Smooth muscle cell (in vitro differentiated cells): ENCODE data around the gene PPP4R2. TPM values are rescaled to one million over a fixed set of nuclear protein-coding genes. Genes with fewer than 3 reads are reported as not detected.

Experiments
- DNase-seq: peaks from one replicate; lab custom pipeline; 2025; ENCODE audit not compliant: unreplicated experiment; lab: John Stamatoyannopoulos, UW
- H2AFZ ChIP-seq: fragments of 200-600 bp; sonication (generic); 2 replicates; pipeline ENCODE4 v1.6.0; 2016; ENCODE audit warnings: antibody characterized with exemption, low read depth, mild to moderate bottlenecking
- H3F3A ChIP-seq: fragments of 200-600 bp; sonication (generic); 2 replicates; pipeline ENCODE4 v1.6.0; 2017; ENCODE audit warnings: antibody characterized with exemption, low read depth
- H3K27ac ChIP-seq: fragments of 200-600 bp; sonication (generic); 2 replicates; pipeline ENCODE4 v1.5.1; 2016; ENCODE audit warnings: low read depth, mild to moderate bottlenecking
- H3K27me3 ChIP-seq: fragments of 200-600 bp; sonication (generic); 2 replicates; pipeline ENCODE4 v1.6.1; 2016; ENCODE audit warnings: low read depth, mild to moderate bottlenecking
- H3K36me3 ChIP-seq: fragments of 200-600 bp; sonication (generic); 2 replicates; pipeline ENCODE4 v1.5.1; 2016; ENCODE audit warnings: low read depth
- H3K4me1 ChIP-seq: fragments of 200-600 bp; sonication (generic); 2 replicates; pipeline ENCODE4 v1.5.1; 2016; ENCODE audit warnings: low read depth
- H3K4me2 ChIP-seq: fragments of 200-600 bp; sonication (generic); 2 replicates; pipeline ENCODE4 v1.6.0; 2016; ENCODE audit warnings: mild to moderate bottlenecking
- H3K4me3 ChIP-seq: fragments of 200-600 bp; sonication (generic); 2 replicates; pipeline ENCODE4 v1.5.1; 2016; ENCODE audit warnings: mild to moderate bottlenecking
- H3K79me2 ChIP-seq: fragments of 200-600 bp; sonication (generic); 2 replicates; pipeline ENCODE4 v1.6.0; 2016; ENCODE audit warnings: low read depth, mild to moderate bottlenecking
- H3K9ac ChIP-seq: fragments of 200-600 bp; sonication (generic); 2 replicates; pipeline ENCODE4 v1.6.0; 2016; ENCODE audit warnings: low read depth
- H3K9me3 ChIP-seq: fragments of 200-600 bp; sonication (generic); replicated peaks from 2 replicates; pipeline ENCODE4 v1.5.1; 2016; ENCODE audit warnings: low read depth
- H4K20me1 ChIP-seq: fragments of 200-600 bp; sonication (generic); 2 replicates; pipeline ENCODE4 v1.6.0; 2016; ENCODE audit warnings: low read depth
- WGBS: methylation state at CpG from one replicate; pipeline ENCODE4 v1.1.7; 2016; ENCODE audit warnings: low lambda C conversion rate; 5-methylcytosine and 5-hydroxymethylcytosine counted together
- polyA plus RNA-seq: library from polyadenylated mRNA; unstranded; fragments of >200 nt; fragmentation: Nextera tagmentation; extraction: Ambion mirVana; gene quantifications from 2 replicates; pipeline ENCODE4 v1.2.1, GENCODE V29; 2016
- total RNA-seq: library from RNA; depleted of rRNA; stranded (reverse); fragments of >200 nt; gene quantifications from 2 replicates; pipeline ENCODE4 v1.2.3, GENCODE V29; 2014
- TF ChIP-seq, protein P1 (sequence below): fragments of 200-600 bp; sonication (generic); IDR thresholded peaks from 2 replicates; pipeline ENCODE4 v1.5.1; 2017; ENCODE audit warnings: borderline replicate concordance, mild to moderate bottlenecking, antibody characterized with exemption; ENCODE audit not compliant: insufficient read depth, poor library complexity, severe bottlenecking

PPP4R2 gene
- total and polyA plus RNA-seq, 2 experiments from 2014 or later: 34.6 to 52.2 TPM

DNA sequence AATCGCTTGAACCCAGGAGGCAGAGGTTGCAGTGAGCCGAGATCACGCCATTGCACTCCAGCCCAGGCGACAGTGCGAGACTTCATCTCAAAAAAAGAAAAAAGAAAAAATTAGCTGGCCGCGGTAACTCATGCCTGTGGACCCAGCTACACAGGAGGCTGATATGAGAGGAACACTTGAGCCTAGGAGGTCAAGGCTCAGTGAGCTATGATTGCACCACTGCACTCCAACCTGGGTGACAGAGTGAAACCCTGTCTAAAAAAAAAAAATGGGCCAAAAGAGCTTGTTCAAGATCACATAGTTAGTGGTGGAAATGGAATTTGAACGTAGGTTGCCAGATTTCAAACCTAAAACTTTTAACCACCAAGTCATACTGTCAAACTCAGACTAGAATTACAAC is 46.2 kb upstream of the PPP4R2 start:
- Histone ChIP-seq H3K79me2 (no peaks in the 10 kb centered on the region), H3F3A (no peaks in the 10 kb centered on the region), H3K9ac (no peak overlapping the region), H3K4me1 (peaks cover 3% of the 10 kb centered on the region), H3K36me3 (no peaks in the 10 kb centered on the region), H3K9me3 (no peaks in the 10 kb centered on the region), H3K4me2 (no peak overlapping the region), H3K27me3 (no peaks in the 10 kb centered on the region), H3K27ac (no peak overlapping the region), H4K20me1 (no peaks in the 10 kb centered on the region), H3K4me3 (no peak overlapping the region), H2AFZ (no peak overlapping the region)
- TF ChIP-seq, protein P1, sequence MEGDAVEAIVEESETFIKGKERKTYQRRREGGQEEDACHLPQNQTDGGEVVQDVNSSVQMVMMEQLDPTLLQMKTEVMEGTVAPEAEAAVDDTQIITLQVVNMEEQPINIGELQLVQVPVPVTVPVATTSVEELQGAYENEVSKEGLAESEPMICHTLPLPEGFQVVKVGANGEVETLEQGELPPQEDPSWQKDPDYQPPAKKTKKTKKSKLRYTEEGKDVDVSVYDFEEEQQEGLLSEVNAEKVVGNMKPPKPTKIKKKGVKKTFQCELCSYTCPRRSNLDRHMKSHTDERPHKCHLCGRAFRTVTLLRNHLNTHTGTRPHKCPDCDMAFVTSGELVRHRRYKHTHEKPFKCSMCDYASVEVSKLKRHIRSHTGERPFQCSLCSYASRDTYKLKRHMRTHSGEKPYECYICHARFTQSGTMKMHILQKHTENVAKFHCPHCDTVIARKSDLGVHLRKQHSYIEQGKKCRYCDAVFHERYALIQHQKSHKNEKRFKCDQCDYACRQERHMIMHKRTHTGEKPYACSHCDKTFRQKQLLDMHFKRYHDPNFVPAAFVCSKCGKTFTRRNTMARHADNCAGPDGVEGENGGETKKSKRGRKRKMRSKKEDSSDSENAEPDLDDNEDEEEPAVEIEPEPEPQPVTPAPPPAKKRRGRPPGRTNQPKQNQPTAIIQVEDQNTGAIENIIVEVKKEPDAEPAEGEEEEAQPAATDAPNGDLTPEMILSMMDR: no peak
- DNase-seq: no peak
- WGBS: 97% methylated on average over 8 of the region's 8 CpGs

DNA sequence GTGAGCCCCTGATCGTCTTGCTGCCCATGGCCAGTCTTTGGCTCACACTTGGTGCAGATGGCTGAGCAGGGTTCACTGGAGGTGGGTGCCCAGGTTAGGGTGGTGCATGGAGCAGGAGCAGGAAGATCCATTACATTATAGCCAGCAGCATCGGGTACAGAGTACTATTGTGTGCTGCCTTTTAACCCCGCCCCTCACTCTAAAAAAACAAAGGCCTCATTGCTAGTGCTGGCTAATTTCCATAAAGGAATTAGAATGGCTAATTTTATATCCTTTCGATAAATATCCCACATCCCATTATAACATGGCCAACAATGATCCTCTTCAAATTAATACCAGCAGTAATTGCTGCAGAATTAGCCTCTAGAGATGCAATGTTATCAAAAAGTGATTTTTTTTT is 45.8 kb upstream of the PPP4R2 start:
- Histone ChIP-seq H3K36me3 (no peaks in the 10 kb centered on the region), H4K20me1 (no peaks in the 10 kb centered on the region), H3K27me3 (no peaks in the 10 kb centered on the region), H3F3A (no peaks in the 10 kb centered on the region), H3K9me3 (no peaks in the 10 kb centered on the region), H2AFZ (no peak overlapping the region), H3K27ac (no peak overlapping the region), H3K79me2 (no peaks in the 10 kb centered on the region), H3K4me1 (peaks cover 3% of the 10 kb centered on the region), H3K9ac (no peak overlapping the region), H3K4me2 (no peak overlapping the region), H3K4me3 (no peak overlapping the region)
- TF ChIP-seq, protein P1: no peak
- DNase-seq: no peak
- 99% methylated on average over 4 of the region's 4 CpGs for WGBS

DNA sequence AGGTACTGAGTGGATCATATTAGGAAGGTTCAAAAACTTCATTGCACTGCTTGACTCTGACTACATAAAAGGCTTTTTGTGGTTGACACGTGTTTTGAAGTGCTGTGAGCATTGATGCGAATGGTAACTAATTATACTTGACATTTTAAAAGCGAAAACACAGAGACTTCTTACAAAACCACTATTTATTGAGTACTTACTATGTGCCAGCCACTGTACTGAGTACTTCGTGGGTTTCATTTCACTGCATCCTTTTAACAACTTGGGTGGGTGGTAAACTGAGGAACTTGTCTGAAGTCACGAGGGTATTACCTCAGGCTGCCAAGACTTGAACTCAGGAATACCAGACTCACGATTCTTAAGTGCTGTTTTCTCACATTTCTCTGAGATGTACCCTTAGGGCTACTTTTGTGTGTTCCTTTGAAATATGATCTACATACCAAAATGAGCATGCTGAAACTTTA is 45.3 kb upstream of the PPP4R2 start:
- no peaks in the 10 kb centered on the region for H4K20me1 ChIP-seq
- no peak overlapping the region for H3K27ac ChIP-seq
- WGBS: 64% methylated on average over 6 of the region's 6 CpGs
- no peak overlapping the region for H3K9ac ChIP-seq
- TF ChIP-seq, protein P1: no peak
- H3F3A ChIP-seq: no peaks in the 10 kb centered on the region
- H3K4me3 ChIP-seq: no peak overlapping the region
- H3K27me3 ChIP-seq: no peaks in the 10 kb centered on the region
- no peak overlapping the region for H2AFZ ChIP-seq
- no peak overlapping the region for H3K4me2 ChIP-seq
- H3K79me2 ChIP-seq: no peaks in the 10 kb centered on the region
- no peak for DNase-seq
- H3K36me3 ChIP-seq: no peaks in the 10 kb centered on the region
- H3K9me3 ChIP-seq: no peaks in the 10 kb centered on the region
- H3K4me1 ChIP-seq: peaks cover 3% of the 10 kb centered on the region

DNA sequence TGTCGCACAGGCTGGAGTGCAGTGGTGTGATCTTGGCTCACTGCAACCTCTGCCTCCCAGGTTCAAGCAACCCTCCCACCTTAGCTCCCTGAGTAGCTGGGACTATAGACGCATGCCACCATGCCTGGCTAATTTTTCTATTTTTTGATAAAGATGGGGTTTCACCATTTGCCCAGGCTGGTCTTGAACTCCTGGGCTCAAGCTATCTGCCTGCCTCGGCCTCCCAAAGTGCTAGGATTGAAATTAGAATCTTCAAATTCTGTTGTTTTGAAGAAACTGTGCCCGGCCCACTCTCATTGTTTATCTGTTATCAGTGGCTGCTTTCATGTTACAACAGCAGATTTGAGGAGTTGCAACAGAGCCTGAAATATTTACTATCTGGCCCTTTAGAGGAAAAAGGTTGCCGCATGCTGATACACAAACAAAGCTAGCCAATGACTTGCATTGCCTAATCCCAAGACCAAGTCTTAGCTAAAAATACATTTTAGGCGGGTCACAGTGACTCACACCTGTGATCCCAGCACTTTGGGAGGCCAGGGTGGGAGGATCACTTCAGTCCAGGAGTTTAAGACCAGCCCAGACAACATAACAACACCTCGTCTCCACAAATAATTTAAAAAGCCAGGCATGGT is 43.2 kb upstream of the PPP4R2 start:
- H3K4me1 ChIP-seq: peaks cover 13% of the 10 kb centered on the region
- H3K27ac ChIP-seq: no peak overlapping the region
- H4K20me1 ChIP-seq: no peaks in the 10 kb centered on the region
- TF ChIP-seq, protein P1: no peak
- DNase-seq: no peak
- H3K4me3 ChIP-seq: no peak overlapping the region
- 76% methylated on average over 7 of the region's 7 CpGs for WGBS
- no peak overlapping the region for H2AFZ ChIP-seq
- H3K9me3 ChIP-seq: no peaks in the 10 kb centered on the region
- H3K27me3 ChIP-seq: no peaks in the 10 kb centered on the region
- no peak overlapping the region for H3K9ac ChIP-seq
- no peaks in the 10 kb centered on the region for H3K79me2 ChIP-seq
- no peak overlapping the region for H3K4me2 ChIP-seq
- H3K36me3 ChIP-seq: no peaks in the 10 kb centered on the region
- H3F3A ChIP-seq: no peaks in the 10 kb centered on the region
